GM19372 (cell line): ENCODE results near the gene PCBP3.
"Not testable (repeated sequence)": the region's sequence is repeated elsewhere in the genome, so short reads cannot be mapped to it uniquely, and the experiment has no call there.

Experiments used
- ATAC-seq: cut with Tn5 transposase; IDR thresholded peaks from one replicate; pipeline ENCODE4 v1.9.1; 2021; ENCODE audit warnings: mild to moderate bottlenecking, low read depth, moderate library complexity; ENCODE audit not compliant: unreplicated experiment

The PCBP3 gene

DNA sequence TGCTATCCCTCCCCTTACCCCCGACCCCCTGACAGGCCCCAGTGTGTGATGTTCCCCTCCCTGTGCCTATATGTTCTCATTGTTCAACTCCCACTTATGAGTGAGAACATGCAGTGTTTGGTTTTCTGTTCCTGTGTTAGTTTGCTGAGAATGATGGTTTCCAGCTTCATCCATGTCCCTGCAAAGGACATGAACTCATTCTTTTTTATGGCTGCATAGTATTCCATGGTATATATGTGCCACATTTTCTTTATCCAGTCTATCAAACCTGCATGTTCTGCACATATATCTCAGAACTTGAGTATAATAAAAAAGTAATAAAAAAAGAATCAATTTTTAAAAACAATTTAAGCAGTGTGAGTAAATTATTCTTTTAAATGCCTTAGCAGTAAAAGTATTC lies 76.7 kb downstream of the PCBP3 start:
- not testable (repeated sequence) for ATAC-seq

DNA sequence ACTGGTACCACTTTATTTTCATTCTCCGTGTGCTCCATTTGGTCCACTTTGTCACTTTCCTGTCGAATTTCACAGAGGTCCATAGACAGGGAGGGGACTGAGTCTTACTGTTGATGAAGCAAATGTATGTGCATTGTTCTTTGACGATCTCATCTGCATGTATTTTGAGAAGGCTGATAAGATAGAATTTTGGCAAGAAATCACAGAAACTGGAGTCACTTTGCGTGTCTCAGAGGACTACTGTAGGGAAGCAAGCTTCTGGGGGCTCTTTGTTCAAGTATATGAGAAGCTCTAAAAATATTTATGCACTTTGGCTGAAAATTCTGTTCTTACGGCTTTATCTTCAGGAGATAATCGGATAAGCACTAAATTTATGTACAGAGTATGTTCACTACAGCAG lies 78.1 kb downstream of the PCBP3 start:
- ATAC-seq, result no peak

DNA sequence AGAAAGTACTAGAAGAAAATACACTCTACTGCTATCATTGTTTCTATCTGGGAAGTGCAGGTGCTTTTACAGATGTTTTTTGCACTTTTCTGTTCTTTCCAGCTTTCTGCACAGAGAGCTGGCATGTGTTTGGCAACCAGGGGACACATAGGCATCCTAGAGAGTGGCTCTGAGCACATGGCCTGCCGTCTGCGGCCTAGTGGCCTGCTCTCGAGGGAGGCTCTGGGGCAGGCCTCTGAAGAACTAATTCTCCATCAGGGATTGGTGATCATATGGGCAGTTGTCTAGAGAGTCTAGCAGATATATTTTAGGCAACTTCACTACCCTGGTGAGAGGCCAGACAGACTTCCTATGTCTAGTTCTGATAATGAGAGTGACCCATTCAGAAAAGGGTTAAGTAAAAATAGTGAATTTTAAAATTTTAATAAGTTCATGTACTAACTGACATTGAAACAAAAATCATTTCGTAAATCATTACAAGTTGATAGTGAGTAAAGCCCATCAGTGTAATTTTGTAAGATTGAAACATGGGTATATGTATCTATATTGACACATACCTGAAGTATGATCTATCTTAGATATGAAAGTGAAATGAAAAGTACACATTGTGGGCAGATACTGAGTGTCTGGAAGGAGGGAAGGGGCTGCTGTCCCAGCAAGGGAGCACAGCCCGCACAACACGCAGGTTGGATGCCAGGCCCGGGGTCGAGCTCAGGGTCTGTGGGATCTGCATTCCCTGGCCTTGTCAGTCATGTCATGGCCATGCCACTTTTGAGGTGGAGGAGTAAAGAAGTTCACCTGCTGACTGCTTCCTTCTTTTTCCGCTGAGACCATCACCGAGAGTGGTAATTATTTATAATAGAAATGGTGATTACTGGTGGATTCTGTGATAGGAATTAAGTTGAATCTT lies 79.8 kb downstream of the PCBP3 start:
- ATAC-seq, result no peak

DNA sequence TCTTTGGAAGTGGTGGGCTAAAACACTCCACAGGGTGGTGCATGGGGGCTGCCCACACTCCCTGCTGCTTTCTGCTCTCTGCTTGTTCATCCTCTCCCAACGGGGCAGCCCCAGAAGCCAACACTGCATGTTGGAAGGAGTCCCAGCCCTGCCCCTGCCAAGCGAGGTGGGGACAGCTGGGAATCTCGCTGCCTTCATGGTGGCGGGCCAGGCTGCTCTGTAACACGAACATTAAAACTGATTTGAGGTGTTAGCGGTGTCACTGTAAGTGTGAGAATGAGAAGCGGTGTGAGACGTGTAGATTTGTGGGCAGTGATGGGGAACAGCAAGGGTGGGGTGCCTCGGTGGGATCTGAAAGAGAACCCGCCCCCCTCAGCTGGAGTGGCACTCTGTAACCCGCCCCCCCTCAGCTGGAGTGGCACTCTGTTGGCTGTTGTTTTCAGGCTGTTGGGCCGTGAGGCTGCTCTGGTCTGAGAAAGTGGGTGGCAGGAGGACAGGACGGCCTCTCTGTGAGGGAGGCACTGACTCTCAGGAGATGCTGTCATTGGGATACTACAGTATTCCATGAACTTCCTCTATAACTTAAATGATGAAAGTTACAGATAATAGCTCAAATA lies 80.9 kb downstream of the PCBP3 start:
- no peak for ATAC-seq

GRCh38 chr21:45724994-45725843 lies 81.7 kb downstream of the PCBP3 start:
- no peak for ATAC-seq

DNA sequence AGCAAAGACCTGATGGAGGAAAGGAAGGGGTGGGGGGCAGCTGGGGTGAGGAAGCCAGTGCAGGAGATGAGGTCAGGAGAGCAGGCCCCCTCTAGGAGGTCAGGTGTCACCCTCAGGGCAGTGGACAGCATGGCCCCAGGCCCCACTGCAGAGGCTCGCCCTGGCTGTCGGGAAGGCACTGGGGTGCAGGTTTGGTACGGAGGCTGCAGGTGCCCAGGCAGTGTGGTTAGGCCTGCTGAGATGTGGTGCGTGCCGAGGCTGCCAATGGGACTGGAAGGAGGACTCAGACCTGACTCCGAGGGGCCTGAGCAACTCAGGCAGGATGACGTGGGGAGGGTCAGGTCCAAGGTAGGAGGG lies 82.3 kb downstream of the PCBP3 start:
- ATAC-seq, result no peak

- ATAC-seq, result no peak
Measured at GRCh38 chr21:45726438-45726837, 82.9 kb downstream of the PCBP3 start.

DNA sequence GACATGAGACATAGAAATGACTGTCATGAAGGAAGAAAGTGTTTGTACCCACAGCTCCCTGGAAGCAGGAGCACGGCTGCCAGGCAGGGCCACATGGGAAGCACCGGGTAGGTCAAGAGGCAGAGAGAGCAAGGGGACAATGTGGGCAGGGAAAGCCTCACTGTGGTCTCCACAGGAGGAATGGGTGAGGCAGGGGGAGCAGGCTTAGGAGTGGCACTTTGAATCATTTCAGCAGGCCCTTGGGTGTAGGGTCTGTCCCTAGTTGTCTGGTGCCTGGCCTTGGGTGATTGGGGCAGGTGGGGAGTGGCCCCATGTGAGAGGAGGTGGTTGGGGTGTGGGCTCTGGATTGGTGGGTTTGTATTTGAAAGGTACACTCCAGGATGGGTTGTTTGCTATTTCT lies 83.9 kb downstream of the PCBP3 start:
- ATAC-seq, result no peak

DNA sequence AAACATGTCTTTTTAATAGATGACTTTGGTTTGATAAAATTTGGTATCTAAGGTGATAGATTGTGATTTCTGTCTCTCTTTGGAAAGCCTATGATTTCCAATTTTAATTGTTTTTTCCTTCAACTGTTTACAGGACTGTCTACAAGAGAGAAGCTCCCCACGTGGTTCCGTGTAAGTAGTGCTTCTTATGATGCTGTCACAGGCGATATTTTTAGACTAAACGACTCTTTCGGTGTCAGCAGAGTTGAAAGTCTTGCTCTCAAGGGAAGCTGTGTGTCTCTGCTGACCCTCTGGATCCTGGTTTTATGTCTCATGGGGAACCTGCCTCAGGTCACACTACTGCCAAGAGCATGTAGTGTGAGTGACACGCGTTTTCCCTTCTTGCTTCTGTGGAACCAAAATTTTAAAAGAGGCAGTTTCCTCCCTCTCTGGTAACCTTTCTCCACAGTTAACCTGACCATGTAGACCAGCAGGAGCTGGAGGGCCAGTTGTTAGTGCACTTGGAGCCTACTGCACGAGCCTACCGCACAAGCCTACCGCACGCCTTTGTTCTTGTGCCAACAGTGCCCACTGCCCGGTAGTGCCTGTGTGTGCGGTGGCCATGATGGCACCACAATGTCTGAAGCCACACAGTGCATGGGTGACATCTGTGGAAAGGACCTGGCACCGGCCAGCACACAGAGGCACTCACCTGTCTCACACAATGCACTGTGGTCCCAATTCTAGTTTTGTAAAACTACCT lies 91.9 kb downstream of the PCBP3 start:
- ATAC-seq, result no peak

DNA sequence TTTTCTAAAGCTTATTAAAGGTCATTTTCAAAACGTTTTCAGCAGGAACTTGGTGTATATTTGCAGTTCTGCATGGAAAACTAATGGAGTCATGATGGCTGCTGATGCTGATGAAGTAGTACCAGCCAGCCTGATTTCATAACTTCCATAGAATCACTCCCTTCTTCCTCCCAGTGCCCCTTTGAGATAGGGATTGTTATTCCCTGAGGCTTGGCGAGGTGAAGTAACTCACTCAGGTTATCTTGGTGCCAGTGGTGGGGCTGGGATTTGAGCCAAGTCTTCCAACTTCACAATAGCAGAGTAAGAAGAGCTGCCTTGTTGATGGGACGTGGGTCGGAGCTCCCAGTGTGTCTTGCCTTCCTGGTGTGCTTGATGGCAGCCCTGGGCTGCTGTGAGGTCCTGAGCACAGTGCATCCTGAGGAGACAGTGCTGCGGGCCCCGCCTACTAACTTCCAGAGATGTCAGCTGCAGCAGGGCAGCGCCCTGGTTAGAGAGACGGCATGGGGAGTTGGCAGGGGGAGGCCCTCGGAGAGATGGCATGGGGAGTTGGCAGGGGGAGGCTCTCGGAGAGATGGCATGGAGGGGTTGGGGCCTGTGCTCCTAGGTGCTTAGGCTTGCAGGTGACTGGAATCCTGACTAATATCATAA lies 92.6 kb downstream of the PCBP3 start:
- no peak for ATAC-seq

DNA sequence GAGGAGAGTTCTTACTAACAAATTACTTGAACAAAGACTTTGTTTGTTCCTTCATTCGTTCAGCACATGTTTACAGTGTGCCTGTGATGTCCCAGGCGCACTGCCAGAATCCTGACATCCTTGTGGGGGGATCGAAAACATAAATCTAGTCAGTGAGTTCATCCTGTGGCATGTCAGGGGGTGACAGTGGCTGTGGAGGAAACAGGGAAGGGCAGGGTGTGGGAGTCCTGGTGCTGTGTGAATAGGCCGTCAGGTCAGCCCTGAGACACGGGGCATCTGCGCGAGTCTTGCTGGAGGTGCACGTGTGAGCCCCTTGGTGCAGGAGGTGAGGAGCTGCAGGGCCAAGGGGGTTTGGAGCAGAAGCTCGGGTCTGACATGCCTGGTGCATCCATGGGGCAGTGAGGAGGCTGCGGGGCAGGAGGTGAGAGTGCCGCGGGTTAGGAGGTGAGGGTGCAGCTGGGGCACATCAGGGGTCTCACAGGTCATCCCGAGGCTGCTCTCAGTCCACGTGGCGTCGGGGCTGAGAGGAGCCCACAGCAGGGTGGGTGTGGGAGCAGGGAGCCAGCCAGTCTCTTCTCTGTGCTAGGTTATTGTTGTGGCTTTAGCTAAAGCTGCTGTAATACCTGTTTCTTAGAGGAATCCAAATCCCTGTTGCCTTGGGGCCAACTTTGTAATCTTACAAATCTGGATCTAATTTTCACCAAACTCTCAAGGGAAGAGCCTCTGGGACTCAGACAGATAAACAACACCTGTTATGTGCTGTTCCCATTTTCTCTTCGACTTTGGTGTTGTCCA lies 93.4 kb downstream of the PCBP3 start:
- ATAC-seq, result no peak

GRCh38 chr21:45737485-45738166 lies 94.1 kb downstream of the PCBP3 start:
- no peak for ATAC-seq

DNA sequence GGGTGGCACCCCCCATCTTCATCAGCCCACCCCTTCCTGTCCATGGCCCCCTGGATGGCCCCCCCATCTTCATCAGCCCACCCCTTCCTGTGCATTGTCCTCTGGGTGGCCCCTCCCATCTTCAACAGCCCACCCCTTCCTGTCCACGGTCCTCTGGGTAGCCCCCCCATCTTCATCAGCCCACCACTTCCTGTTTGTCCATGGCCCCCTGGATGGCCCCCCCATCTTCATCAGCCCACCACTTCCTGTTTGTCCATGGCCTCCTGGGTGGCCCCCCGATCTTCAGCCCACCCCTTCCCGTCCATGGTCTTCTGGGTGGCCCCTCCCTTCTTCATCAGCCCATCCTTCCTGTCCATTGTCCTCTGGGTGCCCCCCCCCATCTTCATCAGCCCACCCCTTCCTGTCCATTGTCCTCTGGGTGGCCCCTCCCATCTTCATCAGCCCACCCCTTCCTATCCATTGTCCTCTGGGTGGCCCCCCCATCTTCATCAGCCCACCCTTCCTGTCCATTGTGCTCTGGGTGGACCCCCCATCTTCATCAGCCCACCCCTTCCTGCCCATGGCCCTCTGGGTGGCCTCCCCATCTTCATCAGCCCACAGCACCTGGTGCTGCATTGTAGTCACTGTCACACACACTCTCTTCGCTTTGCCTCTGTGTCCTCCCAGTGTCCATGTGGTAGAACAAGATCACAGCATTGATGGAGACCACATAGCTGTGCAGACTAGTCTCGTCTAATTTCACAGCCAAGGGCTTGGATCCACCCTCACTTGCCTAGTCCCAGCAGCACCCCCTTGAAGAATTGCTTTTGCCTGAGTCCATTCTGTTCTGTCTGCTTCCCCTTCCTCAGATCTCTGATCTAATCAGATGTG lies 95.9 kb downstream of the PCBP3 start:
- no peak for ATAC-seq

- no peak for ATAC-seq
Measured at GRCh38 chr21:45740088-45740440, 96.5 kb downstream of the PCBP3 start.

- ATAC-seq, result no peak
Measured at GRCh38 chr21:45740491-45741357, 97.2 kb downstream of the PCBP3 start.

DNA sequence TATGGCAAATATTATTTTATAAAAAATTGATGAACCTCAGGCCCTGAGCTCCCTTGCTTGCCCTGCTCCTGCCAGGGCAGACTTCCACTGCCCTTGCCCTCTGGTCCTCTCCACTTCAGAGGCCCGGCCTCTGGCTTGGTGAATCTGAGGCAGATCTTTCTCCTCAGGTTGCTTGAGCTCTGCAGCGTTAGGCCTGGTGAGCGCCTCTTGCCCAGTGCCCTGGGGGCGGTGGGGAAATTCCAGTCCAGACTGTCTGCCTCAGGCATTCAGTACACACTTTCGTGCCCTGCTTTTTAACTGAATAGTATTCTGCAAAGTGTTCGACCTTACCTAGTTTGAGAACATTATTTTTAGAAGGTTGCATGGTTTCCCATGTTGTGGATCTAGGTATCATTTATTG lies 98.2 kb downstream of the PCBP3 start:
- no peak for ATAC-seq

DNA sequence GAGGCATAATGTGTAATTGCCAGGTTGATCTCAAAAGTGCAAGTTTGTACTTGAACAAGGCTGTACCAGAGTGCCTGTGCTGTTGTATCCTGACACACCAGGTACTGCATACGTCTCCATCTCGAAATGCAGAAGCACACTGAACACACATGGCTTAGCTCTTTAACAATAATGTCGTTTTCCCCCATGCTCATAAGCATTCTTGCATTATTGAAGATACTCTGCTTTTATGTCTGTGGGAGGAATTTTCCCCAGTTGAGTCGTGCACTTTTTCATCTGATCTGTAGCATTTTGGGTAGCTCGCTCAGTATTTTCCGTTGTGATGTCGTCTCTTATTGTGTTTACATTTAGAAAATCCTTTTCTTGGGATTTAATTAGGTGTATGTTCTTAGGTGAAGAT lies 98.7 kb downstream of the PCBP3 start:
- ATAC-seq, result no peak
